Kidney (tissue), 14 donors: ENCODE data around the gene SBF2. TPM values are rescaled to one million over a fixed set of nuclear protein-coding genes. Genes with fewer than 3 reads are reported as not detected.

Experiments
- DNase-seq, 5 donors: peaks; one replicate each; pipeline ENCODE4 v3.0.0-alpha.2; 2013 to 2020
- FAIRE-seq: peaks from 2 replicates; lab custom pipeline; 2012; peaks lifted over from hg19 to GRCh38; lab: Jason Lieb, UNC
- H3K27ac ChIP-seq, 2 donors: one replicate each; pipeline ENCODE4 v1.7.0; 2013; ENCODE audit warnings: low read depth in 2 of 2, low read length in 2 of 2, inconsistent platforms in 1 of 2
- H3K27me3 ChIP-seq: one replicate; pipeline ENCODE4 v1.7.1; 2013; ENCODE audit warnings: low read length, inconsistent platforms; ENCODE audit not compliant: control insufficient read depth, insufficient read depth
- H3K36me3 ChIP-seq, 3 donors: one replicate each; pipeline versions ENCODE4 v1.7.0 to v1.7.1; 2013; ENCODE audit warnings: low read length in 3 of 3, control low read depth in 1 of 3, inconsistent platforms in 1 of 3; ENCODE audit not compliant: insufficient read depth in 3 of 3, control insufficient read depth in 2 of 3
- H3K4me1 ChIP-seq, 3 donors: one replicate each; pipeline versions ENCODE4 v1.7.0 to v1.7.1; 2013; ENCODE audit warnings: low read length in 3 of 3, inconsistent platforms in 1 of 3, low read depth in 1 of 3; ENCODE audit not compliant: control insufficient read depth in 2 of 3, insufficient read depth in 2 of 3
- H3K4me3 ChIP-seq, 3 donors: one replicate each; pipeline versions ENCODE4 v1.7.0 to v1.8.1; 2013; ENCODE audit warnings: low read length in 3 of 3, control low read depth in 1 of 3, inconsistent platforms in 1 of 3
- H3K9ac ChIP-seq, 3 donors: one replicate each; pipeline versions ENCODE4 v1.7.0 to v1.7.1; 2013; ENCODE audit warnings: low read length in 3 of 3, control low read depth in 1 of 3, inconsistent platforms in 1 of 3
- H3K9me3 ChIP-seq, 3 donors: one replicate each; pipeline versions ENCODE4 v1.7.0 to v1.7.1; 2013; ENCODE audit warnings: low read length in 3 of 3, control low read depth in 1 of 3, inconsistent platforms in 1 of 3; ENCODE audit not compliant: control insufficient read depth in 2 of 3, insufficient read depth in 1 of 3
- CTCF ChIP-seq: IDR thresholded peaks from 3 replicates; pipeline ENCODE4 v1.5.1; 2012; ENCODE audit warnings: mild to moderate bottlenecking, moderate library complexity, borderline replicate concordance; ENCODE audit not compliant: insufficient read depth; ENCODE audit errors: extremely low read depth
- intact Hi-C: fragments of 100-400 bp; cut with DNase I; formaldehyde crosslinking; loops from one replicate; pipeline ENCODE4 v1.11.1; 2022
- polyA plus RNA-seq: library from polyadenylated mRNA; stranded (reverse); fragments of 350-450 nt; fragmentation: Illumina TruSeq; extraction: RNeasy Lipid Tissue Mini Kit (QIAGEN cat#74804); gene quantifications from one replicate; pipeline ENCODE4 v1.2.3, GENCODE V29; 2014; ENCODE audit warnings: low read depth, low replicate concordance; ENCODE audit not compliant: insufficient read depth
- total RNA-seq: library from RNA; stranded (reverse); fragmentation: NEBNext Ultra II Directional; extraction: Animal tissue kit (Norgen Biotek cat#: 25700); gene quantifications from one replicate; pipeline ENCODE4 v1.2.1, GENCODE V29; 2021
- donor health status: control.
- donor health status: control.
- donor health status: control.
- donor health status: control.
- donor health status: control.
- donor health status: DM: yes; HTN: yes; CAD: no.
- donor health status: Normal renal cell carcinoma (clear cell type).

SBF2 gene
- total and polyA plus RNA-seq, 2 donors from 2014 or later, result 13.1 to 55.4 TPM

DNA sequence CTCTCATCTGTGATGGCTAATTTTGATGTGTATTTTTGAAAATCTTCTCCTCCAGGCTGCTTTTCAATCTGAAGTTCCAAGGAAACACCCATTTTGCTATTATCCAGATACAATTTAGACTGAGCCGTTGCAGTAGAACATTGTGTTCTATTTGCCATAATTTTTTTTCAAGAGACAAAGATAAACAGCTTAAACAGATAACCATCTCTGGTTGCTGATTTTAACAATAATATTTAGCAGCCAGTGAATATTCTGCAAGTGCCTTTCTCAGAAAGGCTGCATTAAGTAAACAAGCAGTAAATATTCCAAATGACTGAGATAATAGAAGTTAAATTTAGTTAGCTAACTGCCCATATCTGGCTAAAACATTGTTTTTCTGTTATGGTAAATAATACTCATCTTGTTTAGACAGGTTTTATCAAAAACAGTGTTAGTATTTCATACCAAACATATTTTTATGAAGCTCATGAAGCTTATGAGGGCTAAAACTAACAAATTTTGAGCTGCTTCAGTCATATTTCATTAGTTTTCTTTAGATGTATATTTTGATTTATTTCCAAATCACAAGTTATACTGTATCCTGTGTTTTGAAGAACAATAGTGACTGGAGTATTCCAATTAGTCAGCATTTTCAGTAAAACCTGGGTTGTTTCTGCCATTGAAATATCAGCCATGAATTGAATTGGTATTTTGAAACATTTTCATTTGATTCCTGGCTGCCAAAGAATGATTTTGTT is 206.7 kb downstream of the SBF2 start:
- H3K36me3 ChIP-seq, result no peaks in the 10 kb centered on the region
- no peak overlapping the region for H3K4me3 ChIP-seq
- H3K9ac ChIP-seq, result no peak overlapping the region
- intact Hi-C loops, result no loop called here
- FAIRE-seq (peak; percentile 17), DNase-seq (peak in 1 of 5 donors; percentile 7)
- no peak overlapping the region for H3K27ac ChIP-seq
- peaks cover 0 to 3% (median 0%) of the 10 kb centered on the region in 3 donors for H3K4me1 ChIP-seq
- H3K9me3 ChIP-seq, result peaks cover 0 to 4% (median 0%) of the 10 kb centered on the region in 3 donors
- no peak for TF ChIP-seq CTCF
- H3K27me3 ChIP-seq, result no peaks in the 10 kb centered on the region

DNA sequence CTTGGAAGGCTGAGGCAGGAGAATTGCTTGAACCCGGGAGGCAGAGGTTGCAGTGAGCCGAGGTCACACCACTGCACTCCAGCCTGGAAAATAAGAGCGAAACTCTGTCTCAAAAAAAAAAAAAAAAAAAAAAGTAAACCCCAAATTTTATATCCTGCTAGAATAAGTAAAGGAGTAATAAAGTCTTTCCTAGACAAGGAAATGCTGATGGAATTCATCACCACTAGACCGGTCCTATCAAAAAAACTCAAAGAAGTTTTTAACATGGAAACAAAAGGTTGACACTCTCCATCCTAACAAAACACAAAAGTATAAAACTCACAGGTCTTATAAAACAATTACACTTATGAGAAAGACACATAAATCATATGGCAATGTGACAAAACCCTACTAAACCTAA is 213.9 kb downstream of the SBF2 start:
- H3K27me3 ChIP-seq, result no peaks in the 10 kb centered on the region

DNA sequence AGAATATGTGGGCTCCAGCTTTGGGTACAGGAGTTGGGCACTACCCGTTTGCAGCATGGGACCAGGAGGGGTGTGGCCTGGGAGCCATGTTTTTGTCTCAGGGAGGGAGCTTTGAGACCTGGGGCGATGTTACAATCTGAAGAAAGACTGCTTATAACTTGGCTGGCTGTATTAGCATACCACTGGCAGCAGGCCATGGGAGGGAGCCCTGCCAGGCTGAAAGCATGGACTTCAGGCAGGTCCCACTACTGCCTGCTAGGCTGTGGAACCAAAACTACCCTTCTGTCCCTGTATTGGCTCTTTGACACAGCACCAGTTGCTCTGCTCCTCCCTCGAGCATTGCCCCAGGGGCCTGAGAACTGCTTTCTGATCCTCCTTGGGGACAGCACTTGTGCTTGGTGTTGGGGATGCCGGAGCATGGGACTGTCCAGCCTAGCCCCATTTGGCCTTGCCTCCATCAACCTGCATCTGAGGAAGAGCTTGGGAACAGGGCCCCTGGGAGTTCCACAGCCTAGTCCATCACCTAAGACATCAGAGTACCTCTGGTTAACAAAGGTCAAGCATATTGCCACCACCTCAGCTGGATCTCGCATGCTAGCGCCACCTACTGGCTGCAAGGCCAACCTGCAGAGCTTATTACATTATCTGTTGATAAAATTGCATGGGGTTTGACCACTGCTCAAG is 217.4 kb downstream of the SBF2 start:
- Histone ChIP-seq H3K36me3 (no peaks in the 10 kb centered on the region), H3K9me3 (peaks cover 2 to 4% (median 2%) of the 10 kb centered on the region in 3 donors), H3K27ac (no peak overlapping the region), H3K27me3 (no peaks in the 10 kb centered on the region), H3K4me3 (no peak overlapping the region), H3K4me1 (no peaks in the 10 kb centered on the region), H3K9ac (no peak overlapping the region)
- intact Hi-C loops, result no loop called here
- peak; percentile 33 for TF ChIP-seq CTCF
- FAIRE-seq (no peak), DNase-seq (no peak)

More for the DNA sequence above, 213.9 kb downstream of the SBF2 start:
- Histone ChIP-seq H3K36me3 (no peaks in the 10 kb centered on the region), H3K4me1 (no peaks in the 10 kb centered on the region), H3K4me3 (no peak overlapping the region), H3K9ac (no peak overlapping the region), H3K9me3 (peaks cover 2 to 8% (median 2%) of the 10 kb centered on the region in 3 donors), H3K27ac (no peak overlapping the region)
- peak in 1 of 5 donors; percentile 9 for DNase-seq
- no peak for FAIRE-seq
- no peak for TF ChIP-seq CTCF
- intact Hi-C loops, result no loop called here
